Spinal cord (tissue), 10 donors: ENCODE measurements around the gene SCN2B. TPM values are rescaled to one million over a fixed set of nuclear protein-coding genes. Genes with fewer than 3 reads are reported as not detected.

Experiments
- DNase-seq, 6 donors: peaks; one replicate each; pipeline versions ENCODE4 v3.0.0 to v3.0.0-alpha.2; 2013 to 2015; ENCODE audit warnings: low spot score in 6 of 6, low read depth in 4 of 6
- H3K27ac ChIP-seq: one replicate; pipeline ENCODE4 v1.5.1; 2013; ENCODE audit warnings: low read depth, low read length, control low read depth
- H3K27me3 ChIP-seq: one replicate; pipeline ENCODE4 v1.6.1; 2013; ENCODE audit warnings: low read length; ENCODE audit not compliant: control insufficient read depth, insufficient read depth
- H3K36me3 ChIP-seq: one replicate; pipeline ENCODE4 v1.6.1; 2013; ENCODE audit warnings: low read length; ENCODE audit not compliant: control insufficient read depth, insufficient read depth
- H3K4me1 ChIP-seq: one replicate; pipeline ENCODE4 v1.6.1; 2013; ENCODE audit warnings: low read length; ENCODE audit not compliant: control insufficient read depth, insufficient read depth
- H3K4me3 ChIP-seq: one replicate; pipeline ENCODE4 v1.5.1; 2013; ENCODE audit warnings: low read depth, low read length, control low read depth
- H3K9me3 ChIP-seq: one replicate; pipeline ENCODE4 v1.6.1; 2013; ENCODE audit warnings: low read length; ENCODE audit not compliant: control insufficient read depth, insufficient read depth
- WGBS: methylation state at CpG from one replicate; pipeline ENCODE4 v1.1.5; 2013; ENCODE audit warnings: missing lambda C conversion rate; ENCODE audit not compliant: insufficient coverage; 5-methylcytosine and 5-hydroxymethylcytosine counted together
- long read RNA-seq, 4 donors: transcript quantifications; one replicate each; lab custom pipeline, GENCODE V29; 2026
- polyA plus RNA-seq, 2 donors: library from polyadenylated mRNA; unstranded; fragments of 120-200 nt; gene quantifications; one replicate each; pipeline ENCODE4 v1.2.1, GENCODE V29; 2013; ENCODE audit not compliant: insufficient read length in 2 of 2
- total RNA-seq, 2 donors: library from RNA; depleted of rRNA in 1 of 2; stranded (reverse); fragments of 120-200 nt in 1 of 2; fragments of >200 nt in 1 of 2; gene quantifications; one replicate each; pipeline versions ENCODE4 v1.2.3 to v1.2.4, GENCODE V29; 2013 to 2014
- donor health status: healthy.

The SCN2B gene
- 10 to 100 TPM; 12.6 to 24.6 TPM for total RNA-seq
- 10 to 100 TPM; 12.6 to 16.2 TPM for polyA plus RNA-seq
- long read RNA-seq, donor 1, full-length matches to known transcripts, result 5 of 5 reads
- long read RNA-seq, donor 1, partial matches to known transcripts, result 0 of 5 reads
- long read RNA-seq, donor 1, other reads (novel, unspliced or antisense), result 0 of 5 reads
- long read RNA-seq, donor 2, result 0 reads
- long read RNA-seq, donor 3, full-length matches to known transcripts, result 1 of 1 reads
- long read RNA-seq, donor 3, partial matches to known transcripts, result 0 of 1 reads
- long read RNA-seq, donor 3, other reads (novel, unspliced or antisense), result 0 of 1 reads
- long read RNA-seq, donor 4, full-length matches to known transcripts, result 2 of 2 reads
- long read RNA-seq, donor 4, partial matches to known transcripts, result 0 of 2 reads
- long read RNA-seq, donor 4, other reads (novel, unspliced or antisense), result 0 of 2 reads

- no peaks in the 10 kb centered on the region for H3K9me3 ChIP-seq
- peaks cover 38% of the 10 kb centered on the region for H3K4me1 ChIP-seq
- WGBS, result 13% methylated on average over 5 of the region's 14 CpGs
- peaks cover 3% of the 10 kb centered on the region for H3K27me3 ChIP-seq
- H3K27ac ChIP-seq, result peak within 1 kb of the TSS; percentile 79
- DNase-seq, result peak in 2 of 6 donors; percentile 88 to 92
- H3K36me3 ChIP-seq, result no peaks in the 10 kb centered on the region
- peak within 1 kb of the TSS; percentile 66 for H3K4me3 ChIP-seq
Measured at GRCh38 chr11:118175993-118176777, at the start of gene SCN2B. SCN2B (minus strand) TSS chr11:118176639; CDS start chr11:118176431, 208 bp downstream.

GRCh38 chr11:118224511-118225188, 48.2 kb upstream of the SCN2B start, which contains the start of gene JAML:
JAML (minus strand) TSS chr11:118225011; CDS start chr11:118214866, 10,145 bp downstream.
- Histone ChIP-seq H3K9me3 (no peaks in the 10 kb centered on the region), H3K27ac (no peak within 1 kb of the TSS), H3K27me3 (peaks cover 13% of the 10 kb centered on the region), H3K4me3 (no peak within 1 kb of the TSS), H3K36me3 (no peaks in the 10 kb centered on the region), H3K4me1 (no peaks in the 10 kb centered on the region)
- WGBS, result 51% methylated on average over 5 of the region's 6 CpGs
- DNase-seq, result no peak

GRCh38 chr11:118223992-118224391, 47.6 kb upstream of the SCN2B start:
- H3K9me3 ChIP-seq, result no peaks in the 10 kb centered on the region
- H3K27ac ChIP-seq, result no peak overlapping the region
- H3K36me3 ChIP-seq, result no peaks in the 10 kb centered on the region
- no peak for DNase-seq
- no peaks in the 10 kb centered on the region for H3K4me1 ChIP-seq
- 89% methylated on average over 3 of the region's 6 CpGs for WGBS
- peaks cover 16% of the 10 kb centered on the region for H3K27me3 ChIP-seq
- H3K4me3 ChIP-seq, result no peak overlapping the region

GRCh38 chr11:118223570-118223969, 47.1 kb upstream of the SCN2B start:
- Histone ChIP-seq H3K36me3 (no peaks in the 10 kb centered on the region), H3K4me1 (no peaks in the 10 kb centered on the region), H3K9me3 (no peaks in the 10 kb centered on the region), H3K4me3 (no peak overlapping the region), H3K27ac (no peak overlapping the region), H3K27me3 (peaks cover 16% of the 10 kb centered on the region)
- WGBS, result no CpG with 5 or more reads among the region's 2 CpGs
- DNase-seq, result no peak

GRCh38 chr11:118222437-118222836, 46.0 kb upstream of the SCN2B start:
- Histone ChIP-seq H3K4me1 (no peaks in the 10 kb centered on the region), H3K27ac (no peak overlapping the region), H3K27me3 (peaks cover 16% of the 10 kb centered on the region), H3K4me3 (no peak overlapping the region), H3K36me3 (no peaks in the 10 kb centered on the region), H3K9me3 (no peaks in the 10 kb centered on the region)
- DNase-seq, result no peak
- WGBS, result 79% methylated on average over 2 of the region's 4 CpGs

GRCh38 chr11:118221419-118221818, 45.0 kb upstream of the SCN2B start:
- H3K27ac ChIP-seq, result no peak overlapping the region
- peaks cover 13% of the 10 kb centered on the region for H3K27me3 ChIP-seq
- DNase-seq, result no peak
- no peaks in the 10 kb centered on the region for H3K36me3 ChIP-seq
- H3K4me3 ChIP-seq, result no peak overlapping the region
- 57% methylated on average over 5 of the region's 5 CpGs for WGBS
- H3K9me3 ChIP-seq, result no peaks in the 10 kb centered on the region
- no peaks in the 10 kb centered on the region for H3K4me1 ChIP-seq

GRCh38 chr11:118219732-118220131, 43.3 kb upstream of the SCN2B start:
- H3K9me3 ChIP-seq, result no peaks in the 10 kb centered on the region
- no peaks in the 10 kb centered on the region for H3K36me3 ChIP-seq
- H3K4me3 ChIP-seq, result no peak overlapping the region
- no peak overlapping the region for H3K27ac ChIP-seq
- no peak for DNase-seq
- H3K27me3 ChIP-seq, result peaks cover 10% of the 10 kb centered on the region
- WGBS, result 86% methylated on average over 1 of the region's 1 CpG
- no peaks in the 10 kb centered on the region for H3K4me1 ChIP-seq

- Histone ChIP-seq H3K27me3 (peaks cover 15% of the 10 kb centered on the region), H3K36me3 (no peaks in the 10 kb centered on the region), H3K4me3 (no peak overlapping the region), H3K27ac (no peak overlapping the region), H3K9me3 (no peaks in the 10 kb centered on the region), H3K4me1 (no peaks in the 10 kb centered on the region)
- DNase-seq, result no peak
Measured at GRCh38 chr11:118219244-118219643, 42.8 kb upstream of the SCN2B start.

GRCh38 chr11:118217575-118217974, 41.1 kb upstream of the SCN2B start:
- Histone ChIP-seq H3K27me3 (peaks cover 16% of the 10 kb centered on the region), H3K27ac (no peak overlapping the region), H3K4me1 (no peaks in the 10 kb centered on the region), H3K9me3 (no peaks in the 10 kb centered on the region), H3K36me3 (no peaks in the 10 kb centered on the region), H3K4me3 (no peak overlapping the region)
- no peak for DNase-seq
- no CpG with 5 or more reads among the region's 3 CpGs for WGBS
